HG03025 (cell line): ENCODE results near the gene MRPS35.
"Not testable (repeated sequence)": the region's sequence is repeated elsewhere in the genome, so short reads cannot be mapped to it uniquely, and the experiment has no call there.

ENCODE experiments used
- ATAC-seq: cut with Tn5 transposase; IDR thresholded peaks from one replicate; pipeline ENCODE4 v1.9.1; 2021; ENCODE audit warnings: mild to moderate bottlenecking, moderate library complexity; ENCODE audit not compliant: unreplicated experiment, low FRiP score

The MRPS35 gene

DNA sequence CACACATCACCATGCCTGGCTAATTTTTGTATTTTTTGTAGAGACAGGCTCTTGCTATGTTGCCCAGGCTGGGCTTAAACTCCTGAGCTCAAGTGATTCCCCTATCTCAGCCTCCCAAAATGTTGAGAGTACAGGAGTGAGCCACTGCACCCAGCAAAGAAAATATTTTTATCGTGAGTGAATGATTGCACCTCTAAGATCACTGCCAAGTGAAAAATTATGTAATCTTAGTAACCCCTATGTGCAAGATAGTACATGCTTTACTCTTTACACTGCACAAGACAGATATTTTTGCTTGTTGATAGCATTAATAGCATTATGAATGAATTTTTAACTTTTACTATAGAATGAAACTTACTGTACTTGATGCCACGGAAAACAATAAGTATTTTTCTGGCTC, 3.4 kb upstream of the MRPS35 start:
- ATAC-seq: no peak

DNA sequence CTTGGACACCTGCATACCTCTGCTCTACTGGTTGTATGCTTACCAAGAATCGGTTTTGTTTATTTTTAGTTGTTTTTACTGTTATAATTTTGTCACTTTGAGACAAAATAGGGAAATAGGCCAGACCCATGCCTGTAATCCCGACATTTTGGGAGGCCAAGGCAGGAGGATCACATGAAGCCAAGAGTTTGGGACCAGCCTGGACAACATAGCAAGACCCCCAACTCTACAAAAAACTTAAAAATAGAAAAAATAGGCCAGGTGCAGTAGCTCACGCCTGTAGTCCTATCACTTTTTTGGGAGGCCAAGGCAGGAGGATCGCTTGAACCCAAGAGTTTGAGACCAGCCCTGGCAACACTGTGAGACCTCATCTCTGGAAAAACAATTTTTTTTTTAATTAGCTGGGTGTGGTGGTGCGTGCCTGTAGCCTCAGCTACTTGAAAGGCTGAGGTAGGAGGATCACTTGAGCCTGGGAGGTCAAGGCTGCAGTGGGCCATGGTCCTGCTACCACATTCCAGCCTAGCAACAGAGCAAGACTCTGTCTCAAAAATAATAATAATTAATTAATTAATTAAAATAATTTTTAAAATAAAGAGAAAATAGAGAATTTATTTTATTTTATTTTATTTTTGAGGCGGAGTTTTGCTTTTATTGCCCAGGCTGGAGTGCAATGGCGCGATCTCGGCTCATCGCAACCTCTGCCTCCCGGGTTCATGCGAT, 1.3 kb upstream of the MRPS35 start:
- no peak for ATAC-seq

DNA sequence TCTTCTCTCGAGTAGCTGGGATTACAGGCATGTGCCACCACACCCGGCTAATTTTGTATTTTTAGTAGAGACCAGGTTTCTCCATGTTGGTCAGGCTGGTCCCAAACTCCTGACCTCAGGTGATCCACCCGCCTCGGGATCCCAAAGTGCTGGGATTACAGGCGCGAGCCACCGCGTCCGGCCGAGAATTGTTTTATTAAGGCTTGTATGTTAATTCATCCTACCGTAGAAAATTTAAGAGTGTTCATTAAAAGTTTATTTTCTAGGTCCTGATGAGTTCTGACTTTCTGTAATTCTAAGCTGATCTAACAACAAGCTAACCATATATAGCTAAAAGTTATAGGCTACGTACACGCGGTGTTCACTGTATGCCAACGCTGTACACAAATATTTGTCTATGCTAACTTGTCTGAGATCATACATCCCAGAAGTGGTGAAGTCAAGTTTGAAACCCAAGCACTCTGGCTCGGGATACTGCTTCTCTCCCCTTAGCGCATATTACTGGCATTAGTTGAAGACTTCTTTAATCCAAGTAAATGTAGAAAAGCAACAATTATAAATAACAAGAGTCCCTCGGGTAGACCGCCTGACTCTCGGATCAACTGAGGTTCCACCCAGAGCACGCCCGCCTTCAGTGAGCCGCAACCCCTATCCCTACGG, 570 bp upstream of the MRPS35 start:
- ATAC-seq: peak; percentile 34

DNA sequence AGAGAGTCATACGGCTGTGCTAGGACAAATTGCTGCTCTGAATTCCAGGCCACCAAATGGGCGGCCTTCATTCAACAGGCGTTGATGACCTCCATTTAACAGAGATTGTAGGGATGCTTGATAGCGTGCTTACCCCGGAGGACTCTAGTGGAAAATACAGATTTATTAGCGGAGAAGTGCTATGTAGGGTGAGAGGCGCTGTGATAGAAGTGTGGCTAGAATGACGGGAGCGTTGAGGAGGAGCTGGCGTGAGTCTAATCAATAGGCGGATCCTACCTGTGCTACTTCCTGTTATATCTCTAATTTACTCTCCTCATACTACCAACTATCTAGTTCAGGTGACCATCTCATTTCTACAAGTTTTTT, 668 bp downstream of the MRPS35 start:
- ATAC-seq: no peak

DNA sequence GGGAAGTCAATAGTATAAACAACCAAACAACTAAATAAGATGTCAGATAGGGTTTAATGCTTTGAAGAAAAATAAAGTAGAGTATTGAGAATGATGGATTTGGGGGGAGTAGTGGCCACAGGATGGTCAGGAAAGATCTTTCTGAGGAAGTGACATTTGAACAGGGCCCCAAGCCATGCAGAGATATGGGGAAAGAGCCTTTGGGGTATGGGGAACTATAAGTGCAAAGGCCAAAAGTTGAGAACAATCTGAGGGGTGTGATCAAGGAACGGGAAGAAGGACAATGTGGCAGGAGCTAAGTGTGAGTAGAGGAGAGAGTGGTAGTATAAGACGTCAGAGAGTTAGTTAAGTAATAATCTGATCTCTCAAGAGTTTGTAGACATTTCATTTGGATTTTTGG, 1.3 kb downstream of the MRPS35 start:
- no peak for ATAC-seq

DNA sequence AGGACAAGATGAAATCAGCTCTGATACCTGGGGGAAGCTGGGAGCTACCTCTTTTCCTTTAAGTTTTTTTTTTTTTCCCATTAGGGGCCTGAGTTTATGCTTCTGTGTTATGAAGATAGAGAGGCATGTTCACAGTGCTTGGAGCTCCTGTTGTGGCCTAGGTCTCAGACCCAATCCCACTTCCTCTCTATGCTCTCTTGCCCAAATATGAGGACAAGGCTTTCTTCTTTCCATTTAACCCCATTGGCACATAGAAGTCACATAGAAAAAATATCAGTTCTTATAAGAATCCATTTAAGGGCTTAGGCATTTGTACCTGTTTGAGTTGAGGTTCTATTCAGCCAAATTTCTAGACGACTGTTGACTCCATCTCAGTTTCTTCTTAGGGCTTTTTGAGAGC, 12.6 kb downstream of the MRPS35 start:
- ATAC-seq: no peak

DNA sequence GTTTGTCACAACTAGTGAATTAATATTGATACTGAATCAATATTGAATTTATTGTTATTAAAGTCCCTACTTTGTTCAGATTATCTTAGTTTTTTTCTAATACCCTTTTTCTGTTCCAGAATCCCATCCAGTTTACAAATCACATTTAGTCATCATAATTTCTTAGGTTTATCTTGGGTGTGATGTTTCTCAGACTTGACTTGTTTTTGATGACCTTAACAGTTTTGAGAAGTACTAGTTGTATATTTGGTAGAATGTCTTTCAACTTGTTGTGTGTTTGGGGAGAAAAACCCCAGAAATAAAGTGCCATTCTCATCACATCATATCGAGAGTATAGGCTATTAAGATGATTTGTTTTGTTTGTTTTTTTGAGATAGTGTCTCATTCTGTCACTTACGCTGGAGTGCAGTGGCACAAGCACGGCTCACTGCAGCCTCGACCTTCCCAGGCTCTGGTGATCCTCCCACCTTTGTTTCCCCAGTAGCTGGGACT, 19.5 kb downstream of the MRPS35 start:
- ATAC-seq: no peak

DNA sequence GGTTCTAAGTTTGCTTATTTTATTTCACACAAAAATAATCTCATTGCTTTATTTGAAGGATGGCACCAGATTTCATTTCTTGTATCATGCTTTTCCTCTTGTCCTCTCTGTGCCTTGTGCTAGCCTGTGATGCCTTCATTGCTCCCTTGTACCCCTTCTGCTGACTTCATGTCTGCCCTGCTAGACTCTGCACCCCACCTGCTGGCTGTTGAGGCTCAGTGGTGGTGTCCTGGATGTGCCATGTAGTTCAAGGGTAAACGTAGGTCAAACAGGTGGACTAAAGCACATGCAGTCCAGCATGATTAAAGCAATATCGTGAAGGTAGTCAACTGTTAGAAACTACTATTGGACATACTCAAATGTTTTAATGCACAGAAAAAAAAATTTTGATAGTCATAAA, 21.6 kb downstream of the MRPS35 start:
- ATAC-seq: no peak

DNA sequence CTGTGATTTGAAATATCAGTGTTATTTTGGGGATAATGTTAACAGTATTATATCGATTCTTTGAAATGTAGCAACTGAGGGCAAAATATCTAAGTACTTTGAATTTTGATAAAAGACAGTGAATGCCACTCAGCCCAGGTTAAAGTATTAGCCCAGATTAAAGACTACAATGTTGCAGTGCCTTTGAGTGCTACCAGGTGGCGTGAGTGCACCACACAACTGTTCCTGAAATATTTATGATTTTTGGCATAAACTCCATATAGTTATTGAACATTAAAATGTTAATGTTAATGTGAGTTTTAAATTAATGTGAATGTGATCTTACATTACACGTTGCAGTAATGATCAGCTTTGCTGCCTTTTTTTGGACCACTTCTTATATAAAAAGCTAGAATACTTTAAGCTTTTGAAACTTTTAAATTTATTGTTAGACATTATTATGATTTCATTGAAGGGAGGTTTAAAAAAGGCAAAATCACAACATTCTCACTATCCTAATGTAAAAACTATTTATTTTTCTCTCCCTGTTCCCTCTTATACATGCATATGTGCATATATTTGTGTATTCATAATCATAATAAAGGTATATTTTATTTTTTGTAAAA, 22.5 kb downstream of the MRPS35 start:
- ATAC-seq: no peak

DNA sequence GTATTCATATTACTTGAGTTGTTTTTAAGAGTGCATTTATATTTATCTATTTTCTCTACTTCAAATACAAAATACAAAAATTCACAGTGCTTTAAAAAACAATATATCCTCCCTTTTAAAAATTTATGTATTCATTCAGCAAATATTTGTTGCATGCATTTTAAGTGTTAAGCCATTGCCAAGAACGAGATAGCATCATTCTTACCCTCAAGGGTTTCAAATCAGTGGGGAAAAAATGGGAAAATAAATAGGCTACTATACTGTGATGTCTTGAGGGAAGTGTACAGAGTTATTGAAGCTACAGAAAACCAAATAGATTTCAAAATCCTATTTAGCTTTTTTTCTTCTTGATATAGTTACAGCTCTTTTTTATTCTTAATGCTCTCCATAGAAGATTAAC, 23.2 kb downstream of the MRPS35 start:
- ATAC-seq: no peak

DNA sequence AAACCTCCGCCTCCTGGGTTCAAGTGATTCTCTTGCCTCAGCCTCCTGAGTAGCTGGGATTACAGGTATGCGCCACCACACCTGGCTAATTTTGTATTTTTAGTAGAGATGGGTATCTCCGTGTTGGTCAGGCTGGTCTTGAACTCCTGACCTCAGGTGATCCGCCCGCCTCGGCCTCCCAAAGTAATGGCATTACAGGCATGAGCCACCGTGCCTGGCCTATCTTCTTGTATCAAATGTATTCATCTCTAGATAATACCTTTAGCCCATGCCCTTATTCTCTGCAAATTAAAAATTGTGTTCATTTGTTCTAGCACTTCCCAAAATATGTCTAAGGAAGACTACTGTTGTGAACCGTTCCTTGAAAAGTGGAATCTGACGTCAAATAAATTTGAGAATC, 23.7 kb downstream of the MRPS35 start:
- ATAC-seq: not testable (repeated sequence)

DNA sequence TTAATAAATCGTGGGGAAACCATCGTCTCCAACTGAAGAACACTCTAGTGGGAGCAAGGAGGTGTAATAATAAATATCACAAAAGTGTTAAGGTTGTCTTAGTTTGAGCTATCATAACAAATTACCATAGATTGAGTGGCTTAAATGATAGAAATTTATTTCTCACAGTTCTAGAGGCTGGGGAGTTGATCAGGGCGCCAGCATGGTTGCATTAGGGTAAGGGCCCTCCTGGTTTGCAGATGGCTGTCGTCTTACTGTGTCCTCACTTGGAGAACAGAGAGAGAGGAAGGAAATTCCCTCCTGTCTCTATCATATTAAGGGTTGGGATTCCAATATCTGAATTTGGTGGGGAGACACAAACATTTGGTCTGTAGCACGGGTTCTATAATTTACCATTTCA, 33.0 kb downstream of the MRPS35 start:
- no peak for ATAC-seq

DNA sequence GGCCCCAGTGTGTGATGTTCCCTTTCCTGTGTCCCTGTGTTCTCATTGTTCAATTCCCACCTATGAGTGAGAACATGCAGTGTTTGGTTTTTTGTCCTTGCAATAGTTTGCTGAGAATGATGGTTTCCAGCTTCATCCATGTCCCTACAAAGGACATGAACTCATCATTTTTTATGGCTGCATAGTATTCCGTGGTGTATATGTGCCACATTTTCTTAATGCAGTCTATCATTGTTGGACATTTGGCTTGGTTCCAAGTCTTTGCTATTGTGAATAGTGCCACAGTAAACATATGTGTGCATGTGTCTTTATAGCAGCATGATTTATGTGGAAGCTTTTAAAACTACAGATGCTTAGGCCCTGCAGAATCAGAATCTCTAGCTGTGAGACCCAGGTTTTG, 35.1 kb downstream of the MRPS35 start:
- ATAC-seq: not testable (repeated sequence)

DNA sequence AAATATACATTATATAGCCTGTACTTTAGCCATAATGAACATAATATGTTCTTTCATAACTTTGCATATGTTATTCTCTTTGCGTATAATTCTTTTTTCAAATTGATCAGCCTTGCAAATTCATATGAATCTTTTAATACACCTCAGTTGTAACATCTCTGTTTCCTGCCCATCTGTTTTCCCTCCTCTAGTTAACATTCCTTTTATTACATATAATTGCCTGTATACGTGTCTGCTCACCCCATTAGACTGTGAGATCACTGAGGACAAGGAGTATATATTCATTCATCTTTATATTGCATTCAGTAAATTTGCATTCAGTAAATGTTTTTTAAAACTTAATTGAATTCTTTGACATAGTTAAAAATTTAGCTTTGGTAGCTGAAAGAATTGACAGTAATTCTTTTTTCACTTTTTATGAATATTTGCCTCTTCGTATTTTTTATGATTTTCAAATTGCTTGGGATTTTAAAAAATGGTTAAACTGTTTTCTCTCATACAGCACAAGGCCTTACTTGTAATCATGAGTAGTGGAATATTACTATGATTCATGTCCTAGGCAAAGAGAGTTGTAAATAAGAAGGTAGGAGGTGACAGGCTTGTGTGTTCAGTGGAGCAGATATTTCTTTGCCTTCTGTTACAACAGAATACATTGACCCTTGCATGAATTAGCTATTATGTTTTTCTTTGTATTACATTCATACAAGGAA, 36.6 kb downstream of the MRPS35 start:
- no peak for ATAC-seq

DNA sequence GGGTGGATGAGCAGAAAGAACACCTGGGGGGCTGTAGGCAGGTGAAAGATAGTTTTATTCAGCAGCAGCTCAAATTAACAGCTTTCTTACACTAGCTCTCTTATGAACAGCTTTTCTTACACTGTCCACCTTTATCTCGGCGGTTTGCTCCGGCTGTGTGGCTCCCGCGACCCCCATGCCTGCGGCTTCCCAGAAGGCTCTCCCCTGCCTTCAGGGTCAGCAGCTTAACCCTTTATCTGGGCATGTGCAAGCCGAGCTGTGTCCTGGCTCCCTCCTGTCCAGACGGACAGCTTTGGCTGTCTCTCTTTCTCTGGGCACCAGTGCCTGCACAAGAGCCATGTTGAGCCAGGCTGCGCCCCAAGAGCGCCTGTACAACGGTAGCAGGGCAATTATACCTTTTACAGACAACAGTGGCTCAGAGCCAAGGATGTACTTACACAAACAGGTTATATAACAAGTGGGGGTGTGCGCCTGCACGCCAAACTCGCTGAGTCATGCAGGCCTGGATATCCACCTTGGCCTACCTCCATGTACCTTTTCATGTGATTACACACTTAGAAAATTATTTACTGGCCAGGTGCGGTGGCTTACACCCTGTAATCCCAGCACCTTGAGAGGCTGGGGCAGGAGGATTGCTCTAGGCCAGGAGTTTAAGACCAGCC, 40.9 kb downstream of the MRPS35 start:
- no peak for ATAC-seq

DNA sequence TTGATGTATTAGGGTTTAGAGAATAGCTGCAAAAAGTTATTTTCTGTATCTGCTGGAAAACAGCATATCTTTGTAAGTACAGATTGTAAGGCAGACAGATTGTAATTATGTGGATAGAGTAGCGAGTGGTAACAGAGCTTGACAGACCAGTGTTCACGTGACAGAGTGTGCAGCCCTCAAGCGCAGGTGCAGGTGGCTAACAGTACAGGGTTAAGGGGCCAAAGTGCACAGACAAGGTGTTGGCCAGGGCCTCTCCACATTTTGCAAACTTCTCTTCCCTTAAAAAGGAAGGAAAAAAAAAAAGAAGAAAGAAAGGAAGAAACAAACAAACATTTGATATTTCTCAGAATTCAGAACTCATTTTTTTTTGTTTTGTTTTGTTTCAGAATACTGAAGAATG, 44.2 kb downstream of the MRPS35 start:
- no peak for ATAC-seq

DNA sequence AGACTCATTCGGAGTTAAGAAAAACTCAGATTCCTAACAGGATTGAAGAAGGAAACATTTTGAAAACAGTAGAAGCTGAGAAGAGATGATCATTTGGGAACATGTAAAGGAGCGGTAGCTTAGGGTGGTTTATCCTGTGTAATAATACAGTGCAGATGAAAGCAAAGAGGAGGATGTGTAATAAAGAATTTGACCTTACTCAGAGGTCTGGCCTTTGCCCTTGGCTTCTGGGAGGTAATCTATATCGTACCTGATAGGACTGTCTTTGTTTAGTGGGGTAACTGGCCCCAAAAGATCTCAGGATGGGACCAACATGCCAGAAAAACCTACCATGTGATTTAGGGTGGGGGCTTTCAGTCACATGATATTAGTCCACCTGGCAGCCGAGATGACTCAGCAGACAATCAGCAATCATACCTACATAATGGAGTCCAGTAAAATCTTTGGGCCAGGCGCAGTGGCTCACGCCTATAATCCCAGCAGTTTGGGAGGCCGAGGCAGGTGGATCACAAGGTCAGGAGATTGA, 46.1 kb downstream of the MRPS35 start:
- ATAC-seq: no peak

DNA sequence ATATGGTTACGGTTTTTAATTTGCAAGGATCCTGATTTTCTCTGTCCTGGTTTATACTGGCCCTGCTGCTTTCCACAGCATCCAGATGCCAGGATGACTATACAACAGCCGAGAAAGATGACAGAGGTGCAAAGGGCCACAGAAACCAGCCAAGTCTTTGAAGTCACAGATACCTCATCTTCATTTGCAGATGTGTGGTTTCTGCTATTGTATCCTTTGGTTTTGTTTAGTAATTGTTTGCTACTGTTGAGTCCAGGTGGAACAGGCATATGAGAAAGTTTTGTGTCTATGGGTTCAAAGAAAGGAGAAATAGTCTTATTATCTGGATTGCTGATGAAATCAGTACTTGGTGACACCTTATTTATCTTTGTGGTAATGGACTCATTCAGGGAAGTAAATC, 52.1 kb downstream of the MRPS35 start:
- no peak for ATAC-seq

DNA sequence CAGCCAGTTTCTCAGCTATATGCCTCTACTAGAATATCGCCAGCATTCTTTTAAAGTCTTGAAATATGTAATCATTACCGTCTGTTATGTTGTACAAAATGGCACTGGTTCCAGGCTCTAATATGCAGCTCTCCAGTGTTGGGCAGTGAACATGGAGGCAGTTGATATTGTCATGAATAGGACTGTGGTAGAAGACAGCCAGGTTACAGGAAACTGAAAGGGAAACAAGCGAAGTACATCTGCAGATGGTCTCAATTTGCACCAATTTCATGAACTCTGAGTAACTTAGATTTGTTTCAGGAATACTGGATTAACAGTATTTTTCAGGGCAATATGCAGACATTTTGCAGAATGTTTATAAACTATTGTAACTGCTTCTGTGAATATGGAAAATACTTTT, 56.0 kb downstream of the MRPS35 start:
- no peak for ATAC-seq

DNA sequence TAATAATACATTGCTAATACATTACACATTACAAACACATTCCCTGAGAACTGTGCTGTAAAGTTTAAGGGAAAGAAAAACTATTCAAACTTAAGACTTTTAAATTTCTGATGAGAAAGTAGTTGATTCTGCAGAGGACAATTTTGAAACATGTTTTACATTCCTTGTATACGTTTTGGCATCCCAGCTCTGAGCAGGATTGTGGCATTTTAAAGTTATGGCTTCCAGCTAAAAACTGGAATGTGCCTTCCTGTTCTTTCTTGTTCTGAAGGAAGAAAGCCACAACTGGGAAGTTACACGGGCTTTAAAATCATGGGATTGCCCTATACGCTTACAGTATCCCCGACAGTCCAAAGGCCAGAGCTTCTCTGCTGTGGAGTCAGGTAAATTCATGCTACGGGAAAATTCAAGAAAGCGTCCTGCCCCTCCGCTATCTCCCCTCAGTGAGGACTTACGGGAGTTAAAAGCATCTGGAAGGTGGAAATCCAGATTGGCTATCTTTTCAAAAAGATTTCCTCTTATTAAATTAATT, 58.6 kb downstream of the MRPS35 start:
- no peak for ATAC-seq
